Osteocyte (in vitro differentiated cells): ENCODE results near the gene ZMYND11. TPM values are rescaled to one million over a fixed set of nuclear protein-coding genes. Genes with fewer than 3 reads are reported as not detected.
A peak's percentile ranks its signal among the peaks of the same experiment; 100 is the strongest.
"Not testable (repeated sequence)": the region's sequence is repeated elsewhere in the genome, so short reads cannot be mapped to it uniquely, and the experiment has no call there.

Source experiments
- DNase-seq: peaks from one replicate; pipeline ENCODE4 v3.0.0; 2021; ENCODE audit warnings: mixed read lengths; ENCODE audit not compliant: unreplicated experiment; ENCODE audit errors: extremely low spot score
- H3K27ac Mint-ChIP-seq: one replicate; pipeline ENCODE4 v1.8.0; 2021; ENCODE audit warnings: mild to moderate bottlenecking, mixed read lengths; ENCODE audit not compliant: unreplicated experiment
- H3K27me3 Mint-ChIP-seq: one replicate; pipeline ENCODE4 v1.8.0; 2021; ENCODE audit warnings: mixed read lengths; ENCODE audit not compliant: unreplicated experiment
- H3K36me3 Mint-ChIP-seq: one replicate; pipeline ENCODE4 v1.8.0; 2021; ENCODE audit warnings: mixed read lengths; ENCODE audit not compliant: unreplicated experiment
- H3K4me1 Mint-ChIP-seq: one replicate; pipeline ENCODE4 v1.8.0; 2021; ENCODE audit warnings: mixed read lengths; ENCODE audit not compliant: unreplicated experiment
- H3K4me3 Mint-ChIP-seq: one replicate; pipeline ENCODE4 v1.8.0; 2021; ENCODE audit warnings: mild to moderate bottlenecking, moderate library complexity, mixed read lengths; ENCODE audit not compliant: unreplicated experiment
- H3K9me3 Mint-ChIP-seq: one replicate; pipeline ENCODE4 v1.8.0; 2021; ENCODE audit warnings: mixed read lengths; ENCODE audit not compliant: unreplicated experiment
- CTCF ChIP-seq: fragments of 200-600 bp; sonication (generic); IDR thresholded peaks from 2 replicates; pipeline ENCODE4 v1.5.0; 2021; ENCODE audit warnings: antibody characterized with exemption, mild to moderate bottlenecking, moderate library complexity
- total RNA-seq: library from RNA; stranded (reverse); gene quantifications from 2 replicates; pipeline ENCODE4 v1.2.1, GENCODE V29; 2021

ZMYND11 gene
- total RNA-seq, 1 donor from 2014 or later: 87.8 TPM

- Mint-ChIP-seq H3K27me3 (no peaks in the 10 kb centered on the region), H3K4me1 (no peaks in the 10 kb centered on the region), H3K27ac (no peak overlapping the region), H3K36me3 (peaks cover 57% of the 10 kb centered on the region), H3K4me3 (no peak overlapping the region), H3K9me3 (no peaks in the 10 kb centered on the region)
- no peak for TF ChIP-seq CTCF
- no peak for DNase-seq
These were observed 111.2 kb downstream of the ZMYND11 start for GRCh38 chr10:246431-246830.

GRCh38 chr10:247480-247879 lies 112.2 kb downstream of the ZMYND11 start:
- H3K27ac Mint-ChIP-seq: no peak overlapping the region
- no peaks in the 10 kb centered on the region for H3K27me3 Mint-ChIP-seq
- no peak overlapping the region for H3K4me3 Mint-ChIP-seq
- no peaks in the 10 kb centered on the region for H3K9me3 Mint-ChIP-seq
- DNase-seq: no peak
- no peak for TF ChIP-seq CTCF
- peaks cover 61% of the 10 kb centered on the region for H3K36me3 Mint-ChIP-seq
- no peaks in the 10 kb centered on the region for H3K4me1 Mint-ChIP-seq

GRCh38 chr10:248307-248706 lies 113.1 kb downstream of the ZMYND11 start:
- TF ChIP-seq CTCF: no peak
- Mint-ChIP-seq H3K9me3 (no peaks in the 10 kb centered on the region), H3K27me3 (no peaks in the 10 kb centered on the region), H3K4me3 (no peak overlapping the region), H3K27ac (no peak overlapping the region), H3K36me3 (peaks cover 58% of the 10 kb centered on the region), H3K4me1 (no peaks in the 10 kb centered on the region)
- DNase-seq: no peak

GRCh38 chr10:251982-252582 lies 116.8 kb downstream of the ZMYND11 start:
- TF ChIP-seq CTCF: no peak
- no peaks in the 10 kb centered on the region for H3K4me1 Mint-ChIP-seq
- H3K27ac Mint-ChIP-seq: no peak overlapping the region
- no peaks in the 10 kb centered on the region for H3K27me3 Mint-ChIP-seq
- H3K9me3 Mint-ChIP-seq: no peaks in the 10 kb centered on the region
- DNase-seq: no peak
- H3K4me3 Mint-ChIP-seq: no peak overlapping the region
- peaks cover 61% of the 10 kb centered on the region for H3K36me3 Mint-ChIP-seq

- no peak for TF ChIP-seq CTCF
- Mint-ChIP-seq H3K9me3 (no peaks in the 10 kb centered on the region), H3K27me3 (no peaks in the 10 kb centered on the region), H3K27ac (no peak overlapping the region), H3K4me3 (no peak overlapping the region), H3K36me3 (peaks cover 3% of the 10 kb centered on the region), H3K4me1 (no peaks in the 10 kb centered on the region)
- no peak for DNase-seq
These were observed 125.7 kb downstream of the ZMYND11 start for GRCh38 chr10:260819-261429.

- H3K9me3 Mint-ChIP-seq, H3K27ac Mint-ChIP-seq, H3K4me3 Mint-ChIP-seq, H3K4me1 Mint-ChIP-seq, H3K36me3 Mint-ChIP-seq, H3K27me3 Mint-ChIP-seq: not testable (repeated sequence)
- DNase-seq: peak; percentile 40
These were observed 129.2 kb downstream of the ZMYND11 start for GRCh38 chr10:264160-265073.

- not testable (repeated sequence) for H3K27ac Mint-ChIP-seq, H3K9me3 Mint-ChIP-seq, H3K4me1 Mint-ChIP-seq, H3K27me3 Mint-ChIP-seq, H3K36me3 Mint-ChIP-seq, H3K4me3 Mint-ChIP-seq
- peak; percentile 17 for DNase-seq
These were observed 129.8 kb downstream of the ZMYND11 start for GRCh38 chr10:265074-265440.
